Testis (tissue), 2 donors: ENCODE data around the gene CDH13.

Source experiments
- POLR2A ChIP-seq: fragments of 450-650 bp; IDR thresholded peaks from one replicate; pipeline ENCODE4 v1.6.1; 2017; ENCODE audit warnings: antibody characterized with exemption, mild to moderate bottlenecking, moderate library complexity
- TF ChIP-seq, protein P1 (sequence below), 3 experiments: fragments of 450-650 bp in 2 of 3; fragments of 200-600 bp in 1 of 3; sonication (generic) in 1 of 3; IDR thresholded peaks; one replicate each; pipeline ENCODE4 v1.5.1; 2016 to 2019; ENCODE audit warnings: antibody characterized with exemption in 3 of 3, mild to moderate bottlenecking in 2 of 3, moderate library complexity in 1 of 3

DNA sequence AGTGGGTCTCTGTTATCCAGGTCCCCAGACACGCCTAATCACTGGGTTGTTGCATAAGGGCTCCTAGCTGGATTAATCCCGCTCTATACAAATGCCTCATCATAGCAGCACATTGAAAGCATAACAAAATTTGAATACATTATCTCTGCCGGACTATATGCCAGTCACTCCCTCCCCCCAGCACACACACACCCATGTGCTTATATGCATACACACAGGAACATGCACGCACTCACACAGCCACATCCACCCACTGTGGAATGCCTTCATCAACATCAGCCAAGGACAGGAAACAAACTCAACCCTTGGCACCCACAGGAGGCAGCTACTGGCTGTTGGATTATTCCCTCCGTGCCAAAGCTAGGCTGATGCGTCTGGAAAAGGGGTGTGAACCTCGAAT, 3.5 kb upstream of the CDH13 start:
- no peak for TF ChIP-seq POLR2A
- TF ChIP-seq, protein P1, sequence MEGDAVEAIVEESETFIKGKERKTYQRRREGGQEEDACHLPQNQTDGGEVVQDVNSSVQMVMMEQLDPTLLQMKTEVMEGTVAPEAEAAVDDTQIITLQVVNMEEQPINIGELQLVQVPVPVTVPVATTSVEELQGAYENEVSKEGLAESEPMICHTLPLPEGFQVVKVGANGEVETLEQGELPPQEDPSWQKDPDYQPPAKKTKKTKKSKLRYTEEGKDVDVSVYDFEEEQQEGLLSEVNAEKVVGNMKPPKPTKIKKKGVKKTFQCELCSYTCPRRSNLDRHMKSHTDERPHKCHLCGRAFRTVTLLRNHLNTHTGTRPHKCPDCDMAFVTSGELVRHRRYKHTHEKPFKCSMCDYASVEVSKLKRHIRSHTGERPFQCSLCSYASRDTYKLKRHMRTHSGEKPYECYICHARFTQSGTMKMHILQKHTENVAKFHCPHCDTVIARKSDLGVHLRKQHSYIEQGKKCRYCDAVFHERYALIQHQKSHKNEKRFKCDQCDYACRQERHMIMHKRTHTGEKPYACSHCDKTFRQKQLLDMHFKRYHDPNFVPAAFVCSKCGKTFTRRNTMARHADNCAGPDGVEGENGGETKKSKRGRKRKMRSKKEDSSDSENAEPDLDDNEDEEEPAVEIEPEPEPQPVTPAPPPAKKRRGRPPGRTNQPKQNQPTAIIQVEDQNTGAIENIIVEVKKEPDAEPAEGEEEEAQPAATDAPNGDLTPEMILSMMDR (IDR thresholded peaks at IDR 0.05): no peak
